ENCODE results near the gene SSUH2.

SSUH2 gene

DNA sequence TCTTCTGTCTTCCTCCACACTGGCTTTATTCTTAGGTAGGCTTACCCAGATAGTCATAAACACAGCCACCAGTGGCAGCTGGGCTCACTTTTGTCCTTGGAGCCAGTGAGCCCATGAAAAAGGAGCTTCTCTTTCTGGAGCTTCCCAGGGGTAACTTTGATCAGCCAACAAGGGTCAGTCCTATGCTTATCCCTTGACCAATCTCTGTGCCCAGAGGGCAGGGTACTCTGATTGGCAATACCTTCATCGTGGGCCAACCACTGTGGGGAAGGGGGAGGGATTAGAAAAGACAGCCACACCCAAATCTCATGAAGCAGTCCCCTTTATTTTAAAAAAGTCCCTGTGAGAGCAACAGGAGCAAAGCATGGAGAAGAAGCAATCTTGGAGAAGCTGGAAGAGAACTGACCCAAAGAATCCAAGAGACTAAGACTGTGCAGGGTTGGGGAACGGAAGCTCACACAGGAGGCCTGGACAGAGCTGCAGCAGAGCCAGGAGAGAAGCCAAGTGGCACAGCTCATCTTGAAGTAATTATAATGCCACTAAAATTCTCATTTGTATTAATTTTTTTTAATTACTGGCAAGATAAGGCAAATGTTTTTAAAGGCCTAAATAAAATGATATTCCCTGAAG, 70.4 kb downstream of the SSUH2 start:
- H3K27ac ChIP-seq = no peak overlapping the region
- TF ChIP-seq, protein P1, sequence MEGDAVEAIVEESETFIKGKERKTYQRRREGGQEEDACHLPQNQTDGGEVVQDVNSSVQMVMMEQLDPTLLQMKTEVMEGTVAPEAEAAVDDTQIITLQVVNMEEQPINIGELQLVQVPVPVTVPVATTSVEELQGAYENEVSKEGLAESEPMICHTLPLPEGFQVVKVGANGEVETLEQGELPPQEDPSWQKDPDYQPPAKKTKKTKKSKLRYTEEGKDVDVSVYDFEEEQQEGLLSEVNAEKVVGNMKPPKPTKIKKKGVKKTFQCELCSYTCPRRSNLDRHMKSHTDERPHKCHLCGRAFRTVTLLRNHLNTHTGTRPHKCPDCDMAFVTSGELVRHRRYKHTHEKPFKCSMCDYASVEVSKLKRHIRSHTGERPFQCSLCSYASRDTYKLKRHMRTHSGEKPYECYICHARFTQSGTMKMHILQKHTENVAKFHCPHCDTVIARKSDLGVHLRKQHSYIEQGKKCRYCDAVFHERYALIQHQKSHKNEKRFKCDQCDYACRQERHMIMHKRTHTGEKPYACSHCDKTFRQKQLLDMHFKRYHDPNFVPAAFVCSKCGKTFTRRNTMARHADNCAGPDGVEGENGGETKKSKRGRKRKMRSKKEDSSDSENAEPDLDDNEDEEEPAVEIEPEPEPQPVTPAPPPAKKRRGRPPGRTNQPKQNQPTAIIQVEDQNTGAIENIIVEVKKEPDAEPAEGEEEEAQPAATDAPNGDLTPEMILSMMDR (conservative IDR thresholded peaks at IDR 0.05) = no peak
- TF ChIP-seq ZFX (IDR thresholded peaks at IDR 0.05) = no peak

DNA sequence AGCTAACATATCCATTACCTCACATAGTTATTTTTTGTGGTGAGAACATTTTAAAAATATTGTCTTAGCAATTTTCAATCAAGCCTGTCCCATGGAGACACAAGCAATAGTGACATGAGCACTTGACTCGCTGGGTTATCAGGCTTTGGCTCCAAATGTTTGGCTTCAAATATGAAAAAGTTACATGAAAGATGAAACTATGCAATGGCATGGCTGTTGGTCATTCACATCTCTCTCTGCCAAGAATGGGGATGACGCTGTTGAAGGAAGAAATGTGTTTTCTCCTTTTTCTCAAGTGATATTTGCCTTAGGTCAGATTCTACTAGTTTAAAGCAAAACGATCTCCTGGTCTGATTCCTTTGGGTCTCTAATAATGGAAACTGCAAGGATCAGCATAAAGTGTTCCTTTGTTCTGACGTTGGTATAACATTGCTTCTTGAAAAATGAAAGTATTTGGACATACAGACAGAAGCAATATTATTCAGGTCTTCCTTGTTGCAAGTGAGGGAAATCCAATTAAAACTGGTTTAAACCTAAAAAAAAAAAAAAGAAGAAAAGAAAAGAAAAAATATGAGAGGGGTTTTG, 71.2 kb downstream of the SSUH2 start:
- no peak overlapping the region for H3K27ac ChIP-seq
- TF ChIP-seq, protein P1 (conservative IDR thresholded peaks at IDR 0.05) = no peak
- no peak for TF ChIP-seq ZFX (IDR thresholded peaks at IDR 0.05)

DNA sequence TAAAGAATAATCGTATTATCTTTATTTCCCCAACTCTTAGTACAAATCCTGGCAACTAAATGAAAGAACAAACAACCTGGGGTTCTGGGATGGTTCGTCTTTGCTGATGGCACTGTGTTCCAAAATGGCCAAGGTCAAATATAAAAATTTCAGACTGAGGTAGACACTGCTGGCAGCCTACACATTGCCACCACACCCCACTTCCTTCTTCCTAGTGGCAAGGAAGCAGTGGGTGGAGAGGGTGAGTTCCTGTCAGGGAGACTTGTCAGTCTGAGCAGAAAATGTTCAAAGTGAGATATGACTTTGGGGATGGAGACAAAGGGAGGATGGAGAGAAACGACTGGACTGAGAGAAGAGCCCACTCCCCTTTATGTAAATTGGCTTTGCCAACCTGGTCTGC, 73.3 kb downstream of the SSUH2 start:
- TF ChIP-seq, protein P1 (conservative IDR thresholded peaks at IDR 0.05) = no peak
- TF ChIP-seq ZFX (IDR thresholded peaks at IDR 0.05) = no peak
- no peak overlapping the region for H3K27ac ChIP-seq

All from C4-2B (cell line).